H1 (cell line): ENCODE measurements around the gene CHD6. TPM values are rescaled to one million over a fixed set of nuclear protein-coding genes. Genes with fewer than 3 reads are reported as not detected.

ENCODE experiments used
- CTCF ChIA-PET: fragments of 300-600 bp; sonication (Branson Sonifier 250); formaldehyde crosslinking; loops from one replicate; lab custom pipeline; 2021; ENCODE audit not compliant: partially characterized antibody; lab: Charles Lee
- POLR2A ChIA-PET: fragments of 300-600 bp; sonication (Branson Sonifier 250); formaldehyde crosslinking; loops from one replicate; lab custom pipeline; 2021; ENCODE audit warnings: inconsistent platforms; ENCODE audit not compliant: partially characterized antibody; lab: Charles Lee
- DNase-seq, 2 experiments: peaks; one replicate each; pipeline versions ENCODE4 v3.0.0 to v3.0.0-alpha.2; 2010 to 2022; ENCODE audit warnings: low spot score in 2 of 2, low read depth in 1 of 2, mixed read lengths in 1 of 2
- FAIRE-seq: peaks from 2 replicates; lab custom pipeline; 2011; peaks lifted over from hg19 to GRCh38; lab: Jason Lieb, UNC
- H2AFZ ChIP-seq: 2 replicates; pipeline ENCODE4 v1.8.1; 2012; ENCODE audit warnings: low read length, inconsistent platforms
- H2AK5ac ChIP-seq: 2 replicates; pipeline ENCODE4 v1.6.1; 2013; ENCODE audit warnings: low read depth, low read length
- H2BK120ac ChIP-seq: replicated peaks from 2 replicates; pipeline ENCODE3; 2013; ENCODE audit warnings: low read depth, low read length, inconsistent platforms
- H2BK12ac ChIP-seq: 2 replicates; pipeline ENCODE4 v1.6.1; 2013; ENCODE audit warnings: low read depth, low read length
- H2BK15ac ChIP-seq: 2 replicates; pipeline ENCODE4 v1.6.1; 2013; ENCODE audit warnings: low read length
- H2BK20ac ChIP-seq: 2 replicates; pipeline ENCODE4 v1.6.1; 2013; ENCODE audit warnings: low read length
- H2BK5ac ChIP-seq: 2 replicates; pipeline ENCODE4 v1.6.1; 2013; ENCODE audit warnings: low read depth, low read length
- H3K14ac ChIP-seq: 2 replicates; pipeline ENCODE4 v1.6.1; 2013; ENCODE audit warnings: inconsistent platforms; ENCODE audit not compliant: insufficient read length
- H3K18ac ChIP-seq: 2 replicates; pipeline ENCODE4 v1.6.1; 2013; ENCODE audit warnings: low read length; ENCODE audit errors: extremely low read depth
- H3K23ac ChIP-seq: 2 replicates; pipeline ENCODE4 v1.6.1; 2013; ENCODE audit warnings: inconsistent platforms; ENCODE audit not compliant: insufficient read length
- H3K23me2 ChIP-seq: 2 replicates; pipeline ENCODE4 v1.6.1; 2013; ENCODE audit warnings: low read depth, low read length
- H3K27ac ChIP-seq: 2 replicates; pipeline ENCODE4 v1.6.1; 2011; ENCODE audit warnings: low read depth, low read length, inconsistent platforms
- H3K27me3 ChIP-seq, 4 experiments: replicated peaks in 1 of 4; 1 replicate in 1 of 4; 2 replicates in 3 of 4; pipeline versions ENCODE4 v1.6.1 to v1.8.1; 2011 to 2013; ENCODE audit warnings: low read length in 3 of 4, mild to moderate bottlenecking in 3 of 4, inconsistent platforms in 2 of 4, mixed read lengths in 2 of 4, moderate library complexity in 1 of 4; ENCODE audit not compliant: control insufficient read depth in 3 of 4, insufficient read depth in 3 of 4; ENCODE audit errors: extremely low read depth in 1 of 4
- H3K36me3 ChIP-seq, 4 experiments: 2 replicates each; pipeline versions ENCODE4 v1.6.1 to v1.8.1; 2011 to 2013; ENCODE audit warnings: mild to moderate bottlenecking in 4 of 4, low read length in 3 of 4, moderate library complexity in 2 of 4, control low read depth in 1 of 4, inconsistent platforms in 1 of 4; ENCODE audit not compliant: insufficient read depth in 4 of 4, control insufficient read depth in 2 of 4
- H3K4ac ChIP-seq: replicated peaks from 2 replicates; pipeline ENCODE3; 2013; ENCODE audit warnings: low read length, low read depth, mixed read lengths, inconsistent platforms; ENCODE audit not compliant: insufficient read length
- H3K4me1 ChIP-seq, 4 experiments: replicated peaks in 1 of 4; 1 replicate in 1 of 4; 2 replicates in 3 of 4; pipeline versions ENCODE4 v1.6.1 to v1.8.1; 2011 to 2013; ENCODE audit warnings: low read length in 3 of 4, inconsistent platforms in 2 of 4, mixed read lengths in 1 of 4; ENCODE audit not compliant: insufficient read depth in 4 of 4, control insufficient read depth in 3 of 4
- H3K4me2 ChIP-seq, 2 experiments: 2 replicates each; pipeline versions ENCODE4 v1.6.1 to v1.8.1; 2011 to 2013; ENCODE audit warnings: low read depth in 2 of 2, low read length in 2 of 2, control low read depth in 1 of 2, inconsistent platforms in 1 of 2, mild to moderate bottlenecking in 1 of 2; ENCODE audit not compliant: insufficient read depth in 1 of 2
- H3K4me3 ChIP-seq, 4 experiments: fragments of 200-600, 300-600 bp in 1 of 4; sonication (generic), shearing (Covaris generic), sonication (Bioruptor Twin) in 1 of 4; 2 replicates each; pipeline versions ENCODE4 v1.5.1 to v1.8.1; 2011 to 2016; ENCODE audit warnings: low read length in 4 of 4, low read depth in 3 of 4, control low read depth in 2 of 4, inconsistent platforms in 2 of 4, mild to moderate bottlenecking in 2 of 4, mixed read lengths in 1 of 4, moderate library complexity in 1 of 4; ENCODE audit not compliant: insufficient read depth in 2 of 4; ENCODE audit errors: extremely low read depth in 1 of 4
- H3K56ac ChIP-seq: replicated peaks from 2 replicates; pipeline ENCODE3; 2013; ENCODE audit warnings: low read depth, mild to moderate bottlenecking, mixed read lengths, low read length, inconsistent platforms; ENCODE audit not compliant: insufficient read length
- H3K79me1 ChIP-seq: 2 replicates; pipeline ENCODE4 v1.6.1; 2013; ENCODE audit warnings: low read depth, low read length, control low read depth
- H3K79me2 ChIP-seq, 2 experiments: 2 replicates each; pipeline versions ENCODE4 v1.6.1 to v1.8.1; 2012 to 2013; ENCODE audit warnings: low read length in 2 of 2, mild to moderate bottlenecking in 2 of 2, inconsistent platforms in 1 of 2; ENCODE audit not compliant: insufficient read depth in 2 of 2, control insufficient read depth in 1 of 2
- H3K9ac ChIP-seq, 4 experiments: replicated peaks in 1 of 4; 1 replicate in 1 of 4; 2 replicates in 3 of 4; pipeline versions ENCODE4 v1.6.1 to v1.8.1; 2011 to 2013; ENCODE audit warnings: low read depth in 3 of 4, low read length in 3 of 4, control low read depth in 2 of 4, mild to moderate bottlenecking in 2 of 4, moderate library complexity in 2 of 4, inconsistent platforms in 1 of 4; ENCODE audit errors: extremely low read depth in 1 of 4
- H3K9me3 ChIP-seq, 2 experiments: 2 replicates each; pipeline versions ENCODE4 v1.6.1 to v1.8.1; 2012 to 2013; ENCODE audit warnings: mild to moderate bottlenecking in 2 of 2, moderate library complexity in 2 of 2, control low read depth in 1 of 2, inconsistent platforms in 1 of 2, low read depth in 1 of 2, low read length in 1 of 2, mixed read lengths in 1 of 2; ENCODE audit not compliant: insufficient read depth in 2 of 2
- H4K20me1 ChIP-seq, 2 experiments: replicated peaks in 1 of 2; 2 replicates each; pipeline versions ENCODE3 to v1.8.1; 2011 to 2013; ENCODE audit warnings: inconsistent platforms in 2 of 2, low read length in 2 of 2, mild to moderate bottlenecking in 1 of 2; ENCODE audit not compliant: insufficient read depth in 2 of 2, control insufficient read depth in 1 of 2
- H4K5ac ChIP-seq: 2 replicates; pipeline ENCODE4 v1.6.1; 2013; ENCODE audit warnings: low read length, low read depth, mixed read lengths, inconsistent platforms; ENCODE audit not compliant: insufficient read length
- H4K8ac ChIP-seq: 2 replicates; pipeline ENCODE4 v1.8.0; 2013; ENCODE audit warnings: mild to moderate bottlenecking, moderate library complexity, low read length, inconsistent platforms; ENCODE audit not compliant: insufficient read depth; ENCODE audit errors: extremely low read depth
- H4K91ac ChIP-seq: replicated peaks from 2 replicates; pipeline ENCODE3; 2013; ENCODE audit warnings: low read length, mixed read lengths, inconsistent platforms; ENCODE audit not compliant: insufficient read length
- CREB1 ChIP-seq: IDR thresholded peaks from 2 replicates; pipeline ENCODE4 v1.6.1; 2012; ENCODE audit warnings: inconsistent platforms
- EZH2 ChIP-seq: fragments of 200-600 bp; sonication (generic); IDR thresholded peaks from 2 replicates; pipeline ENCODE4 v1.7.1; 2012; ENCODE audit warnings: low read depth, mild to moderate bottlenecking, moderate library complexity, low read length, inconsistent platforms; ENCODE audit not compliant: severe bottlenecking
- FOSL1 ChIP-seq: IDR thresholded peaks from 2 replicates; pipeline ENCODE4 v1.6.1; 2011; ENCODE audit warnings: mild to moderate bottlenecking, low read depth, low read length, moderate library complexity; ENCODE audit not compliant: insufficient read depth
- JUN ChIP-seq: IDR thresholded peaks from 2 replicates; pipeline ENCODE4 v1.6.1; 2011; ENCODE audit warnings: low read depth, mild to moderate bottlenecking, improper control_type of control experiment, low read length
- KDM4A ChIP-seq: IDR thresholded peaks from one replicate; pipeline ENCODE4 v1.7.1; 2012; ENCODE audit warnings: low read depth, mild to moderate bottlenecking, moderate library complexity, low read length, inconsistent platforms; ENCODE audit not compliant: severe bottlenecking
- MAFK ChIP-seq: IDR thresholded peaks from 2 replicates; pipeline ENCODE4 v1.6.1; 2012; ENCODE audit warnings: low read depth, mild to moderate bottlenecking, improper control_type of control experiment, low read length
- NANOG ChIP-seq: IDR thresholded peaks from 2 replicates; pipeline ENCODE4 v1.6.1; 2011; ENCODE audit warnings: low read length, low read depth, mild to moderate bottlenecking, inconsistent platforms; ENCODE audit not compliant: insufficient read depth, poor library complexity, severe bottlenecking
- WGBS, 2 experiments: shearing (Covaris generic) in 1 of 2; methylation state at CpG; one replicate each; pipeline versions ENCODE4 v1.1.6 to v1.1.7; 2013 to 2015; ENCODE audit warnings: low lambda C conversion rate in 2 of 2, mixed read lengths in 2 of 2, inconsistent platforms in 1 of 2, low coverage in 1 of 2, missing lambda C conversion rate in 1 of 2; ENCODE audit not compliant: insufficient replicate concordance in 2 of 2, insufficient coverage in 1 of 2, insufficient read length in 1 of 2; ENCODE audit errors: extremely low coverage in 1 of 2, missing lambda C conversion rate in 1 of 2; 5-methylcytosine and 5-hydroxymethylcytosine counted together
- polyA plus RNA-seq, 7 experiments: library from polyadenylated mRNA; depleted of rRNA in 3 of 7; stranded (reverse) in 5 of 7; unstranded in 2 of 7; fragments of >200 nt in 5 of 7; fragments of 200-250 nt in 2 of 7; gene quantifications; 1 replicate in 5 of 7; 2 replicates in 1 of 7; 4 replicates in 1 of 7; pipeline versions ENCODE4 v1.2.1 to v1.2.3, GENCODE V29; 2011 to 2013; ENCODE audit warnings: missing spikeins in 2 of 7, mixed read lengths in 2 of 7
- total RNA-seq: library from RNA; stranded (reverse); fragmentation: NEBNext Ultra II Directional; extraction: Animal tissue kit (Norgen Biotek cat#: 25700); gene quantifications from 2 replicates; pipeline ENCODE4 v1.2.1, GENCODE V29; 2021

The CHD6 gene
- total and polyA plus RNA-seq, 2 of the 8 experiments (the other 6 are each of a cell fraction or from before 2014, with no cell fraction given): 11.1 to 62.9 TPM

DNA sequence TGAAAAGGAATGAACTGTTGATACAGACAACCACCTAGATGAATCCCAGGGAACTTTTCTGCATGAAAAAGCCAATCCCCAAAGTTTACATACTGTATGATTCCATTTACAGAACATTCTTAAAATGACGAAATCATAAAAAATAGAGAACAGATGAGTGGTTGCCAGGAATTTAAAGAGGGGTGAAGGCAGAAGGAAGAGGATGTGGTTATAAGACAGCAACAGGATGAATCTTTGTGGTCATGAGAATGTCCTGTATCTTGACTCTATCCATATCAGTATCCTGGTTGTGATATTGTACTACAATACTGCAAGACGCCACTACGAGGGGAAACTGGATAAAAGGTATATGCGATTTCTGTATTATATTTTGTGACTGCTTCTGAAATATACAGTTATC lies 181.5 kb downstream of the CHD6 start:
- Histone ChIP-seq H2BK5ac (no peak overlapping the region), H3K14ac (no peak overlapping the region), H3K27ac (no peak overlapping the region), H4K20me1 (no peaks in the 10 kb centered on the region), H3K18ac (no peak overlapping the region), H4K5ac (no peak overlapping the region), H3K36me3 (peaks cover 17 to 53% (median 40%) of the 10 kb centered on the region in 4 experiments), H4K91ac (no peak overlapping the region), H2AFZ (no peak overlapping the region), H2BK15ac (no peak overlapping the region), H3K4me2 (no peak overlapping the region), H3K23me2 (no peaks in the 10 kb centered on the region), H3K79me1 (no peaks in the 10 kb centered on the region), H3K4me1 (no peaks in the 10 kb centered on the region), H3K27me3 (no peaks in the 10 kb centered on the region), H4K8ac (no peak overlapping the region), H2AK5ac (no peak overlapping the region), H3K56ac (no peak overlapping the region), H3K4me3 (no peak overlapping the region), H3K79me2 (no peaks in the 10 kb centered on the region), H2BK120ac (no peak overlapping the region), H2BK12ac (no peak overlapping the region), H3K23ac (no peak overlapping the region), H2BK20ac (no peak overlapping the region), H3K9me3 (no peaks in the 10 kb centered on the region), H3K4ac (no peak overlapping the region), H3K9ac (no peak overlapping the region)
- DNase-seq (no peak), FAIRE-seq (no peak)
- ChIA-PET POLR2A (no interaction called here), CTCF (no interaction called here)
- WGBS, 2 experiments: 89% methylated on average over 4 of the region's 4 CpGs; no CpG with 5 or more reads in 1 of the 2 experiments
- TF ChIP-seq EZH2 (no peak), KDM4A (no peak), JUN (no peak), FOSL1 (no peak), MAFK (no peak), NANOG (no peak), CREB1 (no peak)
